ENCODE data around the gene SLC12A3. TPM values are rescaled to one million over a fixed set of nuclear protein-coding genes. Genes with fewer than 3 reads are reported as not detected.
"Not testable (repeated sequence)": the region's sequence is repeated elsewhere in the genome, so short reads cannot be mapped to it uniquely, and the experiment has no call there.

The SLC12A3 gene
- total RNA-seq, 6 donors from 2014 or later: 0.06 to 0.61 TPM; not detected in 4

DNA sequence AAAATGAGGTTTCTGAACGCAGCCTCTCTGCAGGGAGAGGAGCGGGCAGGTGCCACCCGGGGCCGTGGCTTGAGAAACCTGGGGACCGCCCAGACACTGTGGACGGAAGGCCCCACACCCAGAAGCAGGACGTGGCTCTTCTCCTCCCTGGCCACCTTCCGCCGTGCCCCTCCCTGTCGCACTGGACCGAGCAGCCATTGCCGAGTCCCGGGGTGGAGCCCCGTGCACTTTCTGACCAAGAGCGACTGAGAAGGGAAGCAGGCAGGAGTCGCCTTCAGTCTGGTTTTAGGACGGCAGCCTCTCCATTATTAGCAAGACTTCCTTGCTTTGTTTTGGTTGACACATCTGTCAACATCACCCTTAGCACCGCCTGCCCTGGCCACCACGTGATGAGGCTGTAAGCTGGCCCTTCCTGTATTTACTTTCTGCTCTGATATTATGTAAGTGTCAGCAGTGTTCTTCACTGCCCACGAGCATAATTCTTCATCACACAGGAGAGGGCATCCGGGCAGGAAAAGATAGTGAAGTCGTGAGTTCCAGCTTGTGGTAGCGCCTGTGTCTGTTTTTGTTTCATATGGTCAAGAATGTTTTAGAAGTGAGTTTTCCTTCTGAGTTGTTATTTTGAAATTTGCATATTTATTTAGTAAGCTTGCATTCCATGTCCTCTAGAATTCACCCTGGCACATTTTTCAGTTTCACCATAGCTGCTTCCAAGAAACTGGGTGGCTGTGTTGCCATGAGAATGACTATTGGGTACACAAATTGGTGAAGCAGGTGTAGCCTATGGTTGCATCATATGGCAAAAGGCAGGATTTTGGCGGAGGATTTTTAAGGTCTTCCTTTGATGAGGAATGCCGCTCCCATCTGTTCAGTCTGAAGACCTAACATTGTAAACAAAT, 68.0 kb downstream of the SLC12A3 start:
- H3K4me1 ChIP-seq: peaks cover 30 to 57% (median 47%) of the 10 kb centered on the region in 4 donors
- peak overlapping the region; percentile 73 to 98 (median 85) for H3K4me3 ChIP-seq
- H3K36me3 ChIP-seq: peaks cover 26 to 41% (median 29%) of the 10 kb centered on the region in 4 donors
- H3K9me3 ChIP-seq: no peaks in the 10 kb centered on the region
- H3K27ac ChIP-seq: peak overlapping the region; percentile 99 to 100 (median 100)
- WGBS, 2 donors: 3 to 4% methylated on average over 18 to 24 of the region's 25 CpGs
- TF ChIP-seq EP300 (IDR thresholded peaks at IDR 0.05) (peak in 1 of 4 donors; percentile 65), POLR2AphosphoS5 (IDR thresholded peaks at IDR 0.05) (peak; percentile 86 to 93), POLR2A (IDR thresholded peaks at IDR 0.05) (peak in 3 of 4 donors; percentile 50 to 90 (median 87))
- TF ChIP-seq, protein P1, sequence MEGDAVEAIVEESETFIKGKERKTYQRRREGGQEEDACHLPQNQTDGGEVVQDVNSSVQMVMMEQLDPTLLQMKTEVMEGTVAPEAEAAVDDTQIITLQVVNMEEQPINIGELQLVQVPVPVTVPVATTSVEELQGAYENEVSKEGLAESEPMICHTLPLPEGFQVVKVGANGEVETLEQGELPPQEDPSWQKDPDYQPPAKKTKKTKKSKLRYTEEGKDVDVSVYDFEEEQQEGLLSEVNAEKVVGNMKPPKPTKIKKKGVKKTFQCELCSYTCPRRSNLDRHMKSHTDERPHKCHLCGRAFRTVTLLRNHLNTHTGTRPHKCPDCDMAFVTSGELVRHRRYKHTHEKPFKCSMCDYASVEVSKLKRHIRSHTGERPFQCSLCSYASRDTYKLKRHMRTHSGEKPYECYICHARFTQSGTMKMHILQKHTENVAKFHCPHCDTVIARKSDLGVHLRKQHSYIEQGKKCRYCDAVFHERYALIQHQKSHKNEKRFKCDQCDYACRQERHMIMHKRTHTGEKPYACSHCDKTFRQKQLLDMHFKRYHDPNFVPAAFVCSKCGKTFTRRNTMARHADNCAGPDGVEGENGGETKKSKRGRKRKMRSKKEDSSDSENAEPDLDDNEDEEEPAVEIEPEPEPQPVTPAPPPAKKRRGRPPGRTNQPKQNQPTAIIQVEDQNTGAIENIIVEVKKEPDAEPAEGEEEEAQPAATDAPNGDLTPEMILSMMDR (IDR thresholded peaks at IDR 0.05): peak in 2 of 6 experiments; percentile 8 to 21
- DNase-seq (peak; percentile 88 to 93), ATAC-seq (ENCODE audit: low FRiP score in 2 of 2) (peak; percentile 77 to 87)
- no peaks in the 10 kb centered on the region for H3K27me3 ChIP-seq

DNA sequence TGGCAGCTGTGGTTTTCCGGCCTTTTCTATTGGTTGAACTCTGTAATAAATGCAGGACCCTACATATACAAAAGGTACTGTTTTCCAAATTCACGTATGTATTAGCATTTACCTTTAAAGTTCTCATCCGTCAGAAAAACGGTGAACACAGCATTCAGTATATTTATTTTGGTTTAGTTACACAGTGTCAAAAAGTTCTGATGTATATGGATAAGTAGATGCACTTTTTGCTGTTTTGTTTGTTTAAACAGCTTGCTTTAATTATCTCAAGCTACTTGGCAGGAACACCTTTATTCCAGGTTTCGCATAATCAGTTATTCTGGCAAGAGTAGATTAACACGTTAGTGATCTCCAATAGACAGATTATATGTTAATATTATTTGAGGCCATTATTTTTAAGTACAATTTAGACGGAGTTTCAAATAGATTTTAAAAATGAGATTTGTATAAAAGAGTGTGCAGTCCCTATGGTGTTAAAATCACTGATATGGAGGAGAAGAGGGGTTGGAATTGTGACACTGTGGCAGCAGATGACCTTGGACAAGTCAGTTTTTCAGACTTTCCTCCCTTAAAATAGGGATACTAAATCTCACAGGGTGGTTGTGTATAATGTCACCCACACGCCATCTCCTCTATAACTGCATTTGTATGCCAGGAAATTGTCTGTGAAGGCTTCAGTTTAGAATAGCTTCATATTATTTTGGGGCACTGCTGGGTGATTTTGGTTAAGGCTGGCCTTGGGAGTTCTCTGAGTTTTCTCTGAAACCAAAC, 69.0 kb downstream of the SLC12A3 start:
- TF ChIP-seq EP300 (IDR thresholded peaks at IDR 0.05) (no peak), POLR2A (IDR thresholded peaks at IDR 0.05) (no peak), POLR2AphosphoS5 (IDR thresholded peaks at IDR 0.05) (no peak)
- TF ChIP-seq, protein P1 (IDR thresholded peaks at IDR 0.05): no peak
- H3K27ac ChIP-seq: peak overlapping the region; percentile 99 to 100 (median 100)
- peaks cover 36 to 52% (median 39%) of the 10 kb centered on the region in 4 donors for H3K36me3 ChIP-seq
- ATAC-seq (ENCODE audit: low FRiP score in 2 of 2) (no peak), DNase-seq (no peak)
- no peaks in the 10 kb centered on the region for H3K27me3 ChIP-seq
- peaks cover 39 to 67% (median 57%) of the 10 kb centered on the region in 4 donors for H3K4me1 ChIP-seq
- H3K9me3 ChIP-seq: no peaks in the 10 kb centered on the region
- H3K4me3 ChIP-seq: peak overlapping the region; percentile 73 to 98 (median 85)
- WGBS, 2 donors: 20 to 31% methylated on average over 8 of the region's 8 CpGs

- H3K4me3 ChIP-seq: peak overlapping the region; percentile 73 to 98 (median 85)
- not testable (repeated sequence) for H3K27me3 ChIP-seq; DNase-seq; H3K9me3 ChIP-seq; ATAC-seq (ENCODE audit: low FRiP score in 2 of 2)
- 43 to 58% methylated on average over 8 of the region's 8 CpGs for whole genome bisulfite sequencing, 2 donors
- H3K36me3 ChIP-seq: peaks cover 42 to 58% (median 44%) of the 10 kb centered on the region in 4 donors
- H3K4me1 ChIP-seq: peaks cover 43 to 73% (median 63%) of the 10 kb centered on the region in 4 donors
- H3K27ac ChIP-seq: peak overlapping the region; percentile 51 to 100 (median 82)
Measured at GRCh38 chr16:56934599-56935145, 69.7 kb downstream of the SLC12A3 start.

- no peaks in the 10 kb centered on the region for H3K27me3 ChIP-seq
- TF ChIP-seq POLR2A (IDR thresholded peaks at IDR 0.05) (no peak), EP300 (IDR thresholded peaks at IDR 0.05) (no peak), POLR2AphosphoS5 (IDR thresholded peaks at IDR 0.05) (no peak)
- TF ChIP-seq, protein P1 (IDR thresholded peaks at IDR 0.05): no peak
- H3K4me1 ChIP-seq: peaks cover 43 to 78% (median 66%) of the 10 kb centered on the region in 4 donors
- peak overlapping the region; percentile 11 to 98 (median 74) for H3K4me3 ChIP-seq
- no peaks in the 10 kb centered on the region for H3K9me3 ChIP-seq
- ATAC-seq (ENCODE audit: low FRiP score in 2 of 2) (no peak), DNase-seq (no peak)
- peak overlapping the region; percentile 18 to 100 (median 57) for H3K27ac ChIP-seq
- H3K36me3 ChIP-seq: peaks cover 48 to 64% (median 49%) of the 10 kb centered on the region in 4 donors
- 31 to 39% methylated on average over 5 of the region's 5 CpGs for WGBS, 2 donors
Measured at GRCh38 chr16:56935201-56935600, 70.2 kb downstream of the SLC12A3 start.
